Right lobe of liver (tissue), 4 donors: Measurements from ENCODE around the gene C19orf81.

Experiments used
- CTCF ChIP-seq, 4 donors: fragments of 200-600 bp in 3 of 4; fragments of 450-650 bp in 1 of 4; IDR thresholded peaks; one replicate each; pipeline versions ENCODE4 v1.5.1 to v1.8.0; 2016 to 2022; ENCODE audit warnings: antibody characterized with exemption in 4 of 4, mild to moderate bottlenecking in 2 of 4
- POLR2A ChIP-seq: fragments of 450-650 bp; IDR thresholded peaks from one replicate; pipeline ENCODE4 v1.6.1; 2017; ENCODE audit warnings: antibody characterized with exemption, mild to moderate bottlenecking
- donor health status: DM: no; HTN: no; CAD: no.
- donor health status: DM: no; HTN: no; CAD: no.
- donor health status: DM: no; HTN: yes; CAD: no.

- TF ChIP-seq CTCF (IDR thresholded peaks at IDR 0.05) (no peak), POLR2A (no peak)
These were observed 4.8 kb upstream of the C19orf81 start for GRCh38 chr19:50644315-50644915.
